ENCODE measurements around the gene MORF4L1. TPM values are rescaled to one million over a fixed set of nuclear protein-coding genes. Genes with fewer than 3 reads are reported as not detected.
A peak's percentile ranks its signal among the peaks of the same experiment; 100 is the strongest.
"Not testable (repeated sequence)": the region's sequence is repeated elsewhere in the genome, so short reads cannot be mapped to it uniquely, and the experiment has no call there.

The MORF4L1 gene
- total RNA-seq, 2 donors from 2014 or later: 221 to 237 TPM

GRCh38 chr15:78866803-78867202 is 5.9 kb upstream of the MORF4L1 start:
- TF ChIP-seq CTCF (IDR thresholded peaks at IDR 0.05): no peak
- no peaks in the 10 kb centered on the region for H3K36me3 ChIP-seq
- H3K27me3 ChIP-seq: no peaks in the 10 kb centered on the region
- H3K27ac ChIP-seq: no peak overlapping the region
- no peak overlapping the region for H3K9ac ChIP-seq (ENCODE audit: low read depth in 2 of 2, low read length in 2 of 2)
- H3K4me3 ChIP-seq: no peak overlapping the region
- no peaks in the 10 kb centered on the region for H3K9me3 ChIP-seq
- DNase-seq: no peak
- intact Hi-C loops (cut with DNase I): no loop called here
- H3K4me1 ChIP-seq: no peaks in the 10 kb centered on the region

- intact Hi-C loops (cut with DNase I): no loop called here
- DNase-seq: no peak
- H3K36me3 ChIP-seq: no peaks in the 10 kb centered on the region
Measured at GRCh38 chr15:78868366-78868765, 4.3 kb upstream of the MORF4L1 start.

GRCh38 chr15:78871483-78872127 is 1.1 kb upstream of the MORF4L1 start:
- not testable (repeated sequence) for H3K36me3 ChIP-seq; H3K4me3 ChIP-seq; H3K4me1 ChIP-seq; H3K27me3 ChIP-seq; DNase-seq; H3K9me3 ChIP-seq; H3K9ac ChIP-seq (ENCODE audit: low read depth in 2 of 2, low read length in 2 of 2)
- intact Hi-C loops (cut with DNase I): loop anchor here (5.0 kb wide), 1 partner anchor 59 kb away; the partner anchor contains the start of gene ADAMTS7
- H3K27ac ChIP-seq: peak overlapping the region; percentile 100

More at GRCh38 chr15:78868366-78868765, 4.3 kb upstream of the MORF4L1 start:
- H3K27me3 ChIP-seq: no peaks in the 10 kb centered on the region
- no peak overlapping the region for H3K9ac ChIP-seq (ENCODE audit: low read depth in 2 of 2, low read length in 2 of 2)
- H3K27ac ChIP-seq: no peak overlapping the region
- no peak for TF ChIP-seq CTCF (IDR thresholded peaks at IDR 0.05)
- no peaks in the 10 kb centered on the region for H3K4me1 ChIP-seq
- no peaks in the 10 kb centered on the region for H3K9me3 ChIP-seq
- H3K4me3 ChIP-seq: no peak overlapping the region

GRCh38 chr15:78872972-78873792 is 492 bp downstream of the MORF4L1 start:
- Histone ChIP-seq H3K27me3 (no peaks in the 10 kb centered on the region), H3K27ac (peak overlapping the region; percentile 100), H3K4me1 (peaks cover 9% of the 10 kb centered on the region), H3K4me3 (peak overlapping the region; percentile 89), H3K9ac (ENCODE audit: low read depth in 2 of 2, low read length in 2 of 2) (peak overlapping the region; percentile 99 to 100), H3K36me3 (no peaks in the 10 kb centered on the region), H3K9me3 (no peaks in the 10 kb centered on the region)
- TF ChIP-seq CTCF (IDR thresholded peaks at IDR 0.05): no peak
- intact Hi-C loops (cut with DNase I): loop anchor here (5.0 kb wide), 1 partner anchor 61 kb away; the partner anchor contains the start of gene ADAMTS7
- peak; percentile 84 for DNase-seq

- DNase-seq: peak; percentile 36
- H3K9me3 ChIP-seq: no peaks in the 10 kb centered on the region
- intact Hi-C loops (cut with DNase I): loop anchor here (5.0 kb wide), 1 partner anchor 62 kb away; the partner anchor contains the start of gene ADAMTS7
- H3K27ac ChIP-seq: peak overlapping the region; percentile 100
- peak overlapping the region; percentile 99 to 100 for H3K9ac ChIP-seq (ENCODE audit: low read depth in 2 of 2, low read length in 2 of 2)
- peak overlapping the region; percentile 89 for H3K4me3 ChIP-seq
- H3K27me3 ChIP-seq: no peaks in the 10 kb centered on the region
- TF ChIP-seq CTCF (IDR thresholded peaks at IDR 0.05): no peak
- no peaks in the 10 kb centered on the region for H3K36me3 ChIP-seq
- H3K4me1 ChIP-seq: peaks cover 9% of the 10 kb centered on the region
Measured at GRCh38 chr15:78873793-78874765, 1.4 kb downstream of the MORF4L1 start.

Measured in colonic mucosa (tissue), 4 donors.